ENCODE measurements around the gene STAP1. TPM values are rescaled to one million over a fixed set of nuclear protein-coding genes. Genes with fewer than 3 reads are reported as not detected.

STAP1 gene
- total RNA-seq, 1 experiment from 2014 or later = not detected

- ChIA-PET CTCF (interaction anchor here (0.5 to 0.8 kb wide), 2 partner anchors 179 to 281 kb away, joined by 3 to 4 read pairs; no protein-coding TSS in a partner anchor), POLR2A (interaction anchor here (0.5 to 1.5 kb wide), 6 partner anchors 9 to 1643 kb away, joined by 3 to 4 read pairs (median 3); partner anchors contain the start of gene UBA6)
- DNase-seq (ENCODE audit: low spot score) (peak; percentile 97), ATAC-seq (peak; percentile 99)
- Mint-ChIP-seq H3K9me3 (no peaks in the 10 kb centered on the region), H3K4me3 (peak within 1 kb of the TSS; percentile 95), H3K27ac (peak within 1 kb of the TSS; percentile 96), H3K4me1 (peaks cover 10% of the 10 kb centered on the region), H3K36me3 (peaks cover 10% of the 10 kb centered on the region), H3K27me3 (ENCODE audit: low read depth) (no peaks in the 10 kb centered on the region)
- TF ChIP-seq IRF2 (CRISPR knock-in tag; IDR thresholded peaks at IDR 0.05; ENCODE audit: borderline replicate concordance, low read depth) (no peak), SP1 (CRISPR knock-in tag; conservative IDR thresholded peaks at IDR 0.05) (peak; percentile 84), NR3C1 (CRISPR knock-in tag; conservative IDR thresholded peaks at IDR 0.05; ENCODE audit: low read depth) (no peak), E2F1 (CRISPR knock-in tag; IDR thresholded peaks at IDR 0.05) (no peak), OVOL2 (CRISPR knock-in tag; IDR thresholded peaks at IDR 0.05; ENCODE audit: borderline replicate concordance) (no peak), NFATC4 (CRISPR knock-in tag; IDR thresholded peaks at IDR 0.05) (no peak), CREM (CRISPR knock-in tag; IDR thresholded peaks at IDR 0.05) (no peak), GTF2I (CRISPR knock-in tag; conservative IDR thresholded peaks at IDR 0.05) (no peak), ATF2 (CRISPR knock-in tag; IDR thresholded peaks at IDR 0.05; ENCODE audit: borderline replicate concordance, low read depth) (no peak), E2F4 (CRISPR knock-in tag; IDR thresholded peaks at IDR 0.05; ENCODE audit: borderline replicate concordance, low read depth) (no peak), ZNF416 (CRISPR knock-in tag; IDR thresholded peaks at IDR 0.05) (no peak), FOXJ3 (CRISPR knock-in tag; IDR thresholded peaks at IDR 0.05; ENCODE audit: borderline replicate concordance) (no peak), ZSCAN18 (CRISPR knock-in tag; IDR thresholded peaks at IDR 0.05) (no peak), ATF1 (CRISPR knock-in tag; IDR thresholded peaks at IDR 0.05) (no peak), ZNF512 (CRISPR knock-in tag; IDR thresholded peaks at IDR 0.05; ENCODE audit: borderline replicate concordance) (no peak)
- TF ChIP-seq, protein P1, sequence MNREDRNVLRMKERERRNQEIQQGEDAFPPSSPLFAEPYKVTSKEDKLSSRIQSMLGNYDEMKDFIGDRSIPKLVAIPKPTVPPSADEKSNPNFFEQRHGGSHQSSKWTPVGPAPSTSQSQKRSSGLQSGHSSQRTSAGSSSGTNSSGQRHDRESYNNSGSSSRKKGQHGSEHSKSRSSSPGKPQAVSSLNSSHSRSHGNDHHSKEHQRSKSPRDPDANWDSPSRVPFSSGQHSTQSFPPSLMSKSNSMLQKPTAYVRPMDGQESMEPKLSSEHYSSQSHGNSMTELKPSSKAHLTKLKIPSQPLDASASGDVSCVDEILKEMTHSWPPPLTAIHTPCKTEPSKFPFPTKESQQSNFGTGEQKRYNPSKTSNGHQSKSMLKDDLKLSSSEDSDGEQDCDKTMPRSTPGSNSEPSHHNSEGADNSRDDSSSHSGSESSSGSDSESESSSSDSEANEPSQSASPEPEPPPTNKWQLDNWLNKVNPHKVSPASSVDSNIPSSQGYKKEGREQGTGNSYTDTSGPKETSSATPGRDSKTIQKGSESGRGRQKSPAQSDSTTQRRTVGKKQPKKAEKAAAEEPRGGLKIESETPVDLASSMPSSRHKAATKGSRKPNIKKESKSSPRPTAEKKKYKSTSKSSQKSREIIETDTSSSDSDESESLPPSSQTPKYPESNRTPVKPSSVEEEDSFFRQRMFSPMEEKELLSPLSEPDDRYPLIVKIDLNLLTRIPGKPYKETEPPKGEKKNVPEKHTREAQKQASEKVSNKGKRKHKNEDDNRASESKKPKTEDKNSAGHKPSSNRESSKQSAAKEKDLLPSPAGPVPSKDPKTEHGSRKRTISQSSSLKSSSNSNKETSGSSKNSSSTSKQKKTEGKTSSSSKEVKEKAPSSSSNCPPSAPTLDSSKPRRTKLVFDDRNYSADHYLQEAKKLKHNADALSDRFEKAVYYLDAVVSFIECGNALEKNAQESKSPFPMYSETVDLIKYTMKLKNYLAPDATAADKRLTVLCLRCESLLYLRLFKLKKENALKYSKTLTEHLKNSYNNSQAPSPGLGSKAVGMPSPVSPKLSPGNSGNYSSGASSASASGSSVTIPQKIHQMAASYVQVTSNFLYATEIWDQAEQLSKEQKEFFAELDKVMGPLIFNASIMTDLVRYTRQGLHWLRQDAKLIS (CRISPR knock-in tag; IDR thresholded peaks at IDR 0.05; ENCODE audit: borderline replicate concordance) = no peak
- TF ChIP-seq, protein P2, sequence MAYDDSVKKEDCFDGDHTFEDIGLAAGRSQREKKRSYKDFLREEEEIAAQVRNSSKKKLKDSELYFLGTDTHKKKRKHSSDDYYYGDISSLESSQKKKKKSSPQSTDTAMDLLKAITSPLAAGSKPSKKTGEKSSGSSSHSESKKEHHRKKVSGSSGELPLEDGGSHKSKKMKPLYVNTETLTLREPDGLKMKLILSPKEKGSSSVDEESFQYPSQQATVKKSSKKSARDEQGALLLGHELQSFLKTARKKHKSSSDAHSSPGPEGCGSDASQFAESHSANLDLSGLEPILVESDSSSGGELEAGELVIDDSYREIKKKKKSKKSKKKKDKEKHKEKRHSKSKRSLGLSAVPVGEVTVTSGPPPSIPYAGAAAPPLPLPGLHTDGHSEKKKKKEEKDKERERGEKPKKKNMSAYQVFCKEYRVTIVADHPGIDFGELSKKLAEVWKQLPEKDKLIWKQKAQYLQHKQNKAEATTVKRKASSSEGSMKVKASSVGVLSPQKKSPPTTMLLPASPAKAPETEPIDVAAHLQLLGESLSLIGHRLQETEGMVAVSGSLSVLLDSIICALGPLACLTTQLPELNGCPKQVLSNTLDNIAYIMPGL (CRISPR knock-in tag; IDR thresholded peaks at IDR 0.05) = 0 out of 2 replicates have a peak, but pooled peaks have one; percentile 48
- TF ChIP-seq, protein P3, sequence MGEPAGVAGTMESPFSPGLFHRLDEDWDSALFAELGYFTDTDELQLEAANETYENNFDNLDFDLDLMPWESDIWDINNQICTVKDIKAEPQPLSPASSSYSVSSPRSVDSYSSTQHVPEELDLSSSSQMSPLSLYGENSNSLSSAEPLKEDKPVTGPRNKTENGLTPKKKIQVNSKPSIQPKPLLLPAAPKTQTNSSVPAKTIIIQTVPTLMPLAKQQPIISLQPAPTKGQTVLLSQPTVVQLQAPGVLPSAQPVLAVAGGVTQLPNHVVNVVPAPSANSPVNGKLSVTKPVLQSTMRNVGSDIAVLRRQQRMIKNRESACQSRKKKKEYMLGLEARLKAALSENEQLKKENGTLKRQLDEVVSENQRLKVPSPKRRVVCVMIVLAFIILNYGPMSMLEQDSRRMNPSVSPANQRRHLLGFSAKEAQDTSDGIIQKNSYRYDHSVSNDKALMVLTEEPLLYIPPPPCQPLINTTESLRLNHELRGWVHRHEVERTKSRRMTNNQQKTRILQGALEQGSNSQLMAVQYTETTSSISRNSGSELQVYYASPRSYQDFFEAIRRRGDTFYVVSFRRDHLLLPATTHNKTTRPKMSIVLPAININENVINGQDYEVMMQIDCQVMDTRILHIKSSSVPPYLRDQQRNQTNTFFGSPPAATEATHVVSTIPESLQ (CRISPR knock-in tag; IDR thresholded peaks at IDR 0.05) = no peak
- TF ChIP-seq, protein P4, sequence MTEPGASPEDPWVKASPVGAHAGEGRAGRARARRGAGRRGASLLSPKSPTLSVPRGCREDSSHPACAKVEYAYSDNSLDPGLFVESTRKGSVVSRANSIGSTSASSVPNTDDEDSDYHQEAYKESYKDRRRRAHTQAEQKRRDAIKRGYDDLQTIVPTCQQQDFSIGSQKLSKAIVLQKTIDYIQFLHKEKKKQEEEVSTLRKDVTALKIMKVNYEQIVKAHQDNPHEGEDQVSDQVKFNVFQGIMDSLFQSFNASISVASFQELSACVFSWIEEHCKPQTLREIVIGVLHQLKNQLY (CRISPR knock-in tag; IDR thresholded peaks at IDR 0.05) = no peak
Measured at GRCh38 chr4:67545199-67546003, 13.1 kb upstream of the STAP1 start, which contains the start of gene CENPC. Gene CENPC, minus strand, starts transcription at chr4:67545503. Its CDS starts 148 bp downstream, at chr4:67545355.
